ENCODE measurements around the gene BET1. TPM values are rescaled to one million over a fixed set of nuclear protein-coding genes. Genes with fewer than 3 reads are reported as not detected.

The BET1 gene
- 10 to 100 TPM; 10.0 to 14.1 TPM for total RNA-seq

- Histone ChIP-seq H3K9me3 (no peaks in the 10 kb centered on the region), H3K27ac (peak within 1 kb of the TSS; percentile 79 to 90), H3K4me3 (peak within 1 kb of the TSS; percentile 77 to 80), H3K36me3 (no peaks in the 10 kb centered on the region), H3K27me3 (no peaks in the 10 kb centered on the region), H3K4me1 (peaks cover 0 to 18% of the 10 kb centered on the region in 2 donors)
- TF ChIP-seq CTCF (IDR thresholded peaks at IDR 0.05), result peak in 1 of 2 donors; percentile 13
- peak; percentile 95 for DNase-seq (ENCODE audit: low spot score)
These were observed at the start of gene BET1 for GRCh38 chr7:94004024-94004951. BET1 (minus strand) TSS chr7:94004355; CDS start chr7:94004216, 139 bp downstream.

GRCh38 chr7:94053532-94053931 lies 49.4 kb upstream of the BET1 start:
- Histone ChIP-seq H3K27me3 (no peaks in the 10 kb centered on the region), H3K9me3 (no peaks in the 10 kb centered on the region), H3K4me1 (no peaks in the 10 kb centered on the region), H3K27ac (no peak overlapping the region), H3K36me3 (no peaks in the 10 kb centered on the region), H3K4me3 (no peak overlapping the region)
- TF ChIP-seq CTCF (IDR thresholded peaks at IDR 0.05), result no peak
- no peak for DNase-seq (ENCODE audit: low spot score)

- H3K4me3 ChIP-seq, result no peak overlapping the region
- no peaks in the 10 kb centered on the region for H3K36me3 ChIP-seq
- no peaks in the 10 kb centered on the region for H3K4me1 ChIP-seq
- no peaks in the 10 kb centered on the region for H3K9me3 ChIP-seq
- H3K27me3 ChIP-seq, result no peaks in the 10 kb centered on the region
- no peak overlapping the region for H3K27ac ChIP-seq
- no peak for TF ChIP-seq CTCF (IDR thresholded peaks at IDR 0.05)
- DNase-seq (ENCODE audit: low spot score), result no peak
These were observed 48.4 kb upstream of the BET1 start for GRCh38 chr7:94052398-94053180.

- no peak for TF ChIP-seq CTCF (IDR thresholded peaks at IDR 0.05)
- no peak overlapping the region for H3K27ac ChIP-seq
- no peak overlapping the region for H3K4me3 ChIP-seq
- no peak for DNase-seq (ENCODE audit: low spot score)
- H3K36me3 ChIP-seq, result no peaks in the 10 kb centered on the region
- H3K4me1 ChIP-seq, result no peaks in the 10 kb centered on the region
- H3K27me3 ChIP-seq, result no peaks in the 10 kb centered on the region
- no peaks in the 10 kb centered on the region for H3K9me3 ChIP-seq
These were observed 45.9 kb upstream of the BET1 start for GRCh38 chr7:94050046-94050445.

- TF ChIP-seq CTCF (IDR thresholded peaks at IDR 0.05), result no peak
- Histone ChIP-seq H3K4me3 (no peak overlapping the region), H3K36me3 (no peaks in the 10 kb centered on the region), H3K4me1 (no peaks in the 10 kb centered on the region), H3K27me3 (no peaks in the 10 kb centered on the region), H3K27ac (no peak overlapping the region), H3K9me3 (no peaks in the 10 kb centered on the region)
- DNase-seq (ENCODE audit: low spot score), result no peak
These were observed 45.5 kb upstream of the BET1 start for GRCh38 chr7:94049615-94050014.
